ENCODE measurements around the gene ARHGEF25.

- TF ChIP-seq POLR2AphosphoS5 (IDR thresholded peaks at IDR 0.05; ENCODE audit: borderline replicate concordance, low read depth, low read length) = no peak
- TF ChIP-seq EZH2 (IDR thresholded peaks at IDR 0.05) = no peak
Observed at GRCh38 chr12:57580466-57580795, 30.8 kb upstream of the ARHGEF25 start.
